Measurements from ENCODE around the gene VWA3B.

DNA sequence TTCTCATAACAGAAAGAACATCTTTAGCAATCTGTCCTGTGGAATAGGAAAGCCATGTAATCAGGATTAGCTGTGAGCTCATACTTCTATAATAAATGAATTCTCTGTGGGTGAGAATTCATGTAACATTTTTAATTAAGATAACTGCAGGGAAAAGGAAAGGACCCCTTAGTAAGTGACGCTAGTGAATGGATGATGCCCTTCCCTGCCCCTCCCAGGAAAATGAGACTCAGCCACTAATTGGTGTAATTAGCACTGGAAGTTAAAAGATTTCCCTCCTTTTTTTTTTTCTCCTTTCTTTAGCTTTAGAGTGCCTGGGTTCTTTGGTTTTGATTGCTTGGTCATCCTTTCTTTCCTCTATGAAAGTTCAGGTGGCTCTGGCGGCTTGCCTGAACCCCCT lies 90.3 kb downstream of the VWA3B start:
- TF ChIP-seq, protein P1, sequence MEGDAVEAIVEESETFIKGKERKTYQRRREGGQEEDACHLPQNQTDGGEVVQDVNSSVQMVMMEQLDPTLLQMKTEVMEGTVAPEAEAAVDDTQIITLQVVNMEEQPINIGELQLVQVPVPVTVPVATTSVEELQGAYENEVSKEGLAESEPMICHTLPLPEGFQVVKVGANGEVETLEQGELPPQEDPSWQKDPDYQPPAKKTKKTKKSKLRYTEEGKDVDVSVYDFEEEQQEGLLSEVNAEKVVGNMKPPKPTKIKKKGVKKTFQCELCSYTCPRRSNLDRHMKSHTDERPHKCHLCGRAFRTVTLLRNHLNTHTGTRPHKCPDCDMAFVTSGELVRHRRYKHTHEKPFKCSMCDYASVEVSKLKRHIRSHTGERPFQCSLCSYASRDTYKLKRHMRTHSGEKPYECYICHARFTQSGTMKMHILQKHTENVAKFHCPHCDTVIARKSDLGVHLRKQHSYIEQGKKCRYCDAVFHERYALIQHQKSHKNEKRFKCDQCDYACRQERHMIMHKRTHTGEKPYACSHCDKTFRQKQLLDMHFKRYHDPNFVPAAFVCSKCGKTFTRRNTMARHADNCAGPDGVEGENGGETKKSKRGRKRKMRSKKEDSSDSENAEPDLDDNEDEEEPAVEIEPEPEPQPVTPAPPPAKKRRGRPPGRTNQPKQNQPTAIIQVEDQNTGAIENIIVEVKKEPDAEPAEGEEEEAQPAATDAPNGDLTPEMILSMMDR (IDR thresholded peaks at IDR 0.05; ENCODE audit: insufficient read depth, low read depth, low read length) = no peak
- TF ChIP-seq EZH2 (IDR thresholded peaks at IDR 0.05; ENCODE audit: insufficient read depth, low read length) = no peak

Data from astrocyte (in vitro differentiated cells and primary cell).